NCI-H82 (cell line): ENCODE results near the gene EPX.

Source experiments
- DNase-seq: peaks from one replicate; lab custom pipeline; 2025; lab: John Stamatoyannopoulos, UW

EPX gene

GRCh38 chr17:58184986-58185761 lies 7.4 kb upstream of the EPX start:
- no peak for DNase-seq

DNA sequence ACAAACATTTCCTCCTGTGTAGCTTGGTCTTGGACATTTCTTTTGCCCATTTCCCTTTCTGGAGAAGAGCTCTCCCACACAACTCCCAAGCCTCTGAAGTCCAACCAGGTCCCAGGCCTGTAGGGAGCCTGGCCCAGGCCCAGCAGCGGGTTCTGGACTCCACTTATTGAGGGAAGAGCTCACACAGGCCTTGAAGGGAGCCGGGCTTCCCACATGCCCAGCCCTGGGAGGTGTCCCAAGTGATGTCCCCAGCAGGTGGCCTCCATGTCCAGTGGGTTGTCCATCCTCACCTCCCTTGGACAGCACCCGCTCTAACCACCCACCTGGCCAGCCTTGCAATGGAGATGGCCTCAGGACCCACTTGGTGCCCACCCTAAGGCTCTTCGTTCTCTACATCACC lies 5.9 kb upstream of the EPX start:
- DNase-seq = no peak

DNA sequence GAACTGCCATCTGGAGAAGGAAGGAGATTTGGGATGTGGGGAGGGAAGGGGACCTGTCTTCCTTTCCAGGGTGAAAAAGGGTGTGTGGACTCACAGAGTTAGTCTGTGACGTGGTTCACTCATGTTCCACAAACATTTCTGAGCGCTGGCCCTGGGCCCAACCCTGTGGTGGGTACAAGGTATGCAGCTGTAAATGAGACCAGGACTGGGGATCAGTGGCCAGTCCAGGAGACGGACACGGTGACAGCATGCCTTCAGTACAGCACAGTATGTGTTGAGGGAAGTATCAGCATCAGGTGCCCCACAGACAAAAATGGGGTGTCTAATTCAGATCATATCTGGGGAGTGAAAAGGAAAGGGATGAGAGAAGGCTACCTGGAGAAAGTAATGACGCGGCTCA lies 5.5 kb upstream of the EPX start:
- DNase-seq = no peak

- DNase-seq = no peak
These were observed 4.9 kb upstream of the EPX start for GRCh38 chr17:58187675-58188074.

- DNase-seq = no peak
These were observed 2.9 kb upstream of the EPX start for GRCh38 chr17:58189436-58190146.

- peak; percentile 35 for DNase-seq
These were observed 1.2 kb upstream of the EPX start for GRCh38 chr17:58191241-58191896.

DNA sequence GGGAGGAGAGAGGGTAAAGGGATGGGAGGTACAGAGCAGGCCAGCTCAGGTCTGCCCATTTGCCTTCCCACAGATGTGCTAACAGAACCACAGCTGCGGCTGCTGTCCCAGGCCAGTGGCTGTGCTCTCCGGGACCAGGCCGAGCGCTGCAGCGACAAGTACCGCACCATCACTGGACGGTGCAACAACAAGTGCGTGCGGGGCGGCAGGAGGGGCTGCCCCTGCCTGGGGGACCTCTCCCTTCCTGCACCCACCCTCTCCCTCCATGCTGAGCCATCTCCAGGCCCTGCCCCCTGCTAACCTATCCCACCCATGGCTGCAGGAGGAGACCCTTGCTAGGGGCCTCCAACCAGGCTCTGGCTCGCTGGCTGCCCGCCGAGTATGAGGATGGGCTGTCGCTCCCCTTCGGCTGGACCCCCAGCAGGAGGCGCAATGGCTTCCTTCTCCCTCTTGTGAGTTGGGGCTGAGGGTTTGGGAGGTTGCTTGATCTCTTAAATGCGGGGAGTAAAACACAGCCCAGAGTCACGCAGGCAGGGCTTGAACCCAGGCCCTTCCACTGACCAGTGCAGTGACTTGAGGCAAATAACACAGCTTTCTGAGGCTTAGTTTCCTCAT lies 1.2 kb downstream of the EPX start:
- no peak for DNase-seq

GRCh38 chr17:58195518-58196123 lies 3.1 kb downstream of the EPX start:
- no peak for DNase-seq

DNA sequence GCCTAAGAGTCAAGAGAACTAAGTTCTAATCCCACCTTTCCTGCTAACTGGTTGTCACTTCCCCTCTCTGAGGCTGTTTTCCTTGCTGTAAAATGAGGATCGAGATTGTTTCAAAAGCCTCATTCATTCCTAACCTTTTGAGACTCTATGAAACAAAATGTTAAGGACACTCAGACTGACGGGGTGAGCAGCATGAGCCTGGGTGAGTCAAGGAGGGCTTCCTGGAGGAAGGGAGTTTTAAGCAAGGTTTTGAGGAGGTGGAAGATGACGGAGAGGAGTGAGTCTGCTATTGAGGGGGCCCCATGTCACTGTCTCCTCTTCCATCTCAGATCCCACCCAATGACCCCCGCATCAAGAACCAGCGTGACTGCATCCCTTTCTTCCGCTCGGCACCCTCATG lies 4.1 kb downstream of the EPX start:
- no peak for DNase-seq

DNA sequence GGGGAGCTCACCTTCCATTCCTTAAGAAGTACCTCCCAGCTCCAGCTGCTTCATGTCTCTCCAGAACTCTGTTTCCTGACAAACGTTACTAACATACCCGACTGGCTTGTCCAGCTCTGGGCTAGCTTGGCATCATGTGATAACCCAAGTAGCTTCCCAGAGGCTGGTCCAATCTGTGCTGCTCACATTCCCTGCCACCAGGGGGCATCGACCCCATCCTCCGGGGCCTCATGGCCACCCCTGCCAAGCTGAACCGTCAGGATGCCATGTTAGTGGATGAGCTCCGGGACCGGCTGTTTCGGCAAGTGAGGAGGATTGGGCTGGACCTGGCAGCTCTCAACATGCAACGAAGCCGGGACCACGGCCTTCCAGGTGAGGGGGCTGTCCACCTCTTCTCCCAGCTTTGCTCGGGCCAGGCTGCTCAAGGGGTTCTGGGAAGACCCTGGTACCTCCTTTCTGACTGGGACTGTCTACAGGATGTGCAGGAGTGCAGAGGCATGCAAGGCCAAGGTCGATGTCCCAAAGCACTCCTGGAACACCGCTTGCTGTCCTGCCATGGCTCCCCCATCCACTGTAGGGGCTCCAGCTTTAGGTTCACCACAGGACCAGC lies 7.6 kb downstream of the EPX start:
- peak; percentile 91 for DNase-seq

DNA sequence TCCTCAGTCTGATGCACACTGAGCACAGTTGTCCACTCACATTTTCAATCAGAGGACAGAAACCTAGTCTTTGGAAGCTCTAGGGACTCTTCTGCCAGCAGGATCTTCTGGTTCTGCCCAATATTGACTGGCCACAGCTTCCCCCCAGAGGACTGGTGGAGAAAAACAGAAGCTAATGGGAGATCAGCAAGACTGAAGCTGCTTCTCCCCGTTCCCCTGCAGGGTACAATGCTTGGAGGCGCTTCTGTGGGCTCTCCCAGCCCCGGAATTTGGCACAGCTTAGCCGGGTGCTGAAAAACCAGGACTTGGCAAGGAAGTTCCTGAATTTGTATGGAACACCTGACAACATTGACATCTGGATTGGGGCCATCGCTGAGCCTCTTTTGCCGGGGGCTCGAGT lies 10.3 kb downstream of the EPX start:
- DNase-seq = no peak

- no peak for DNase-seq
These were observed 12.3 kb downstream of the EPX start for GRCh38 chr17:58204796-58205195.

DNA sequence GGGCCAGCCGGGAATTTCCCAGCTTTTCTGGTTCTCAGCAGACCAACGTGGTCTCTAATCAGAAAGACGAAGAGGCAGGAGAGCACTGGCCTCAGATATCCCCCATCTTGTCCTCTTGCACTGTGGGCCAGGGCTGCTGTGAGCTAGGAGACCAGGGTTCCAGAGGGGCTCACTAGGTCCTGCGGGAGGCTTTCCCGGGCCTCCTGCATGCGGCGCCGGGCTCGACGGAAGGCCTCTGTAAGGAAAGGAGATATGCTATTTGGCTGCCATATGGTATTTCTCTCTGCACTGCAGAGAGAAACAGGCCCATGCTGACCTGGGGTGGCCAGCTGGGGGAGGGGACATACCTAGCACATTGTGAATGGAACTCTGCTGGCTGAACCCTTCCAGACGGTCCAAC lies 13.4 kb downstream of the EPX start:
- DNase-seq = no peak

- no peak for DNase-seq
These were observed 14.9 kb downstream of the EPX start for GRCh38 chr17:58207451-58207850.

DNA sequence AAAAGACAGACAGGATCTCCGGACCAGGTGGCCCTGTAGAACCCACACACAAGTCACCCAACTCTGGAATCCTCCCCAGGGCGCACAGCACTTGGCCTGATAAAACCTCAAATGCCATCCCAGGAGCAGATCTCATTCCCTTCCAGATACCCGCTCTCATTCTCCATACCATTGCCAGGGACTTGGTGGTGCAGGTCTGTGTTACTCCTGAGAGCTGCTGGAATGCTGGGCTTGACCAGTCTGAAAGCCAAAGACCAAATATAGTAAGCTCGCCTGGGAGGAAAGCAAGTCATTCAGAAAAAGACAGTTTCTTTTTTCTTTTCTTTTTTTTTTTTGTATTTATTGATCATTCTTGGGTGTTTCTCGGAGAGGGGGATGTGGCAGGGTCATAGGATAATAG lies 15.8 kb downstream of the EPX start:
- no peak for DNase-seq

GRCh38 chr17:58210922-58211321 lies 18.4 kb downstream of the EPX start:
- peak; percentile 23 for DNase-seq

DNA sequence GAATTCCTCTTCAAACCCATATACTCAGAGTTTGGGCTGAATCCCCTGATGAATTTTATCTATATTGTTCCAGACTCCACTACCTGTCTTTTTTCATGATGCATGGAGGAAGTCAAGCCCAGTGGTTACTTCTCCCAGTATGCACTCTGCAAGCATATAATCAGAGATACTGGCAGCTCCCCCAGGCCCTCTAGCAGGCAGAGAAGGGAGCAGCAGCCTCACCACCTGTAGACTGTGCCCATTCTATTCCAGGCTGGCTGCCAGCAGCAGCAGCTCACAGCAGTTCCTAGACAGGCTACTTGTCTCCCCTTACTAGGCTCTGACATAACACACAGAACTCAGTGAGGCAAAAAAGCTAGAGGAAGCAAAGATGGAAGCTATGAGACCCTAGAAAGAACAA lies 23.2 kb downstream of the EPX start:
- peak; percentile 31 for DNase-seq

DNA sequence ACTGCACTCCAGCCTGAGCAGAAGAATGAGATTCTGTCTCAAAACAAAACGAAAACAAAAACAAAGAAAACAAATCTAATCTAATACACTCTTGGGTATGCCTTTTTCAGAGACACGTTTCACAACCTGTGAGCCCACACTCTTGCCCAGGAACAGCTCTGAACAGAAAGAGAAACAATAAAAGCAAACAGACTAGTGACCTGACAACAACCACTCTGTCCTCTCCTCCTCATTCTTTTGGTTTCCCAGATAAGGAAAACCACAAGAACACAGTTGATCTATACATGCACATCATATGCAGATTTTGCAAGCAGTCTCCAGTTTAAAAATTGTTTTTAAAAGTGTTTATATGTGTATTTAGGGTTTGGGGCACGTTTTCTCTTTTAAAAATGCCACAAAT lies 25.2 kb downstream of the EPX start:
- DNase-seq = no peak

DNA sequence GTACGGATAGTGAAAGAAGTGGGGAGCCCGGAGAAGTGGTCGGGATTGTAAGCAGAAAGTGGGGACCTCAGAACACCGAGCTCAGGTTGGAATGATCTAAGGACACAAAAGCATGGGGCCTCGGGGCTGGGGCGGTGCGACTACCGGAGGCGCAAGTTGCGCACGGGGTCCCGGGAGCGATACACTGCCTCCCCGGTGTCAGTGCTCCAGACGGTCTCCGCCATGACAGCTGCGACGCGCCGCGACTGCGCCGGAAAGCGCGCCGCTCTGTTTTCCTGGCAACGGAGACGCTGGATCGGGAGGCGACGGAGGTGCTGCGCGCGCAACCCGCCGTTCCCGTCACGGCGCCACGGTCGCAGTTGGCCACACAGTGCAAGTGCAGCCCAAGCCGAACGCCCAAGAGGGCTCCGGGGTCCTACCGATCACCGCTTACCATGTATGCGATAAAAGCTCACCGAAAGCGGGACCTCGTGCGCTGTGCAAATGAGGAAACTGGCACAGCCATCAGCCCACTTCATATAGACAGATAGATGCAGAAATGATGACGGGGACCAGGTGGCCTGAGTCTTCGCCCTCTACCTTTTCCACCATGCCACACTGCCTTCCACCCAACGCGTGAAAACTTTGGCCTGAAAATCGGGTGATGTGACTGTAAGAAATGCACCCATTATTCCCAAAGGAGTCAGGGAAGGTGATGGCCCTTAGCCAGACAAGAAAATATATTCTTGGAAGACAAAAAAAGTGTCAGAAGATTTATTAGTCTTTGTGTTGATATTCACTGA lies 26.7 kb downstream of the EPX start, which contains the start of gene MKS1:
TSS of gene MKS1 (minus strand) at position 249 of the 782 bp plus-strand sequence. CDS start at position 224, 25 bp downstream.
- DNase-seq = peak; percentile 98

- no peak for DNase-seq
These were observed 27.3 kb downstream of the EPX start for GRCh38 chr17:58219789-58220183.

DNA sequence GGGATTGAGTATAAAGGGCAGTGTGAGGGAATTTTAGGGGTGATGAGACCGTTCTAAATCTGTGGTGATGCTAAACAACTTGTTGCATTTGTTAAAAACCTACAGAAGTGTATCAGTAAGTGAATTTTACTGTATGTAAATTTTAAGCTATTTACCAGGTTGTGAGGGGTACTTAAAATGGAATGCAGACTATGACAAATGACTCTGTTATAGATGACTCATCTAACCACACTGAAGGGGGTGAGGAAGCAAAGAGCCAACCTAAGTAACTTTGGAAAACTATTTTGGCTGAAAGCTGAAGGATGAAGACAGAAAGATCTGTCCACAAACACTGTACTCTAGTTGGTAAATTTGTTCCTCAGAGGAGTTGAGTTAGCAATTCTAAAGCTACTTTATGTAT lies 31.8 kb downstream of the EPX start:
- DNase-seq = no peak
